Measurements from ENCODE around the gene NELFE. TPM values are rescaled to one million over a fixed set of nuclear protein-coding genes. Genes with fewer than 3 reads are reported as not detected.

Gene NELFE
- total RNA-seq, 1 experiment from 2014 or later: 91.4 TPM

GRCh38 chr6:31945154-31945506 is 13.6 kb downstream of the NELFE start:
- H3K4me1 Mint-ChIP-seq: peaks cover 10 to 15% of the 10 kb centered on the region in 2 experiments

More at GRCh38 chr6:31945154-31945506, 13.6 kb downstream of the NELFE start:
- no peak overlapping the region for H3T11ph ChIP-seq (ENCODE audit: low read length)
- Mint-ChIP-seq H3K27me3 (ENCODE audit: low read depth) (peaks cover 61% of the 10 kb centered on the region), H3K36me3 (ENCODE audit: insufficient read depth in 1 of 3, low read depth in 3 of 3) (peaks cover 0 to under 1% (median 0%) of the 10 kb centered on the region in 3 experiments; a peak in 2 of 7 replicates), H3K9me3 (no peaks in the 10 kb centered on the region), H3K27ac (peak overlapping the region in 1 of 3 experiments; percentile 15; a peak in 3 of 7 replicates), H3K4me3 (no peak overlapping the region)
- H2AK5ac ChIP-seq (ENCODE audit: insufficient read length, low read length): no peak overlapping the region
- WGBS (ENCODE audit: extremely low coverage, insufficient read length, low lambda C conversion rate): no CpG with 5 or more reads among the region's 9 CpGs
- H3K4me2 ChIP-seq (ENCODE audit: insufficient read depth, insufficient read length, low read length): no peak overlapping the region
- H2BK12ac ChIP-seq (ENCODE audit: insufficient read length, low read depth, low read length): no peak overlapping the region
- H3K23me2 ChIP-seq (ENCODE audit: insufficient read length, low read depth, low read length, poor library complexity, severe bottlenecking): no peaks in the 10 kb centered on the region
- H3K9me3 ChIP-seq (ENCODE audit: control insufficient read depth, low read depth, low read length): no peaks in the 10 kb centered on the region
- no peaks in the 10 kb centered on the region for H3K79me1 ChIP-seq (ENCODE audit: insufficient read depth, low read depth, low read length, poor library complexity, severe bottlenecking)
- DNase-seq: no peak
- H3K23ac ChIP-seq (ENCODE audit: insufficient read length, low read depth, low read length): no peak overlapping the region
- H2BK5ac ChIP-seq (ENCODE audit: insufficient read length, low read length): no peak overlapping the region
- H3K4me1 ChIP-seq (ENCODE audit: insufficient read depth, low read length): peaks cover under 1% of the 10 kb centered on the region; the same call in 1 of the 2 replicates
- H3K56ac ChIP-seq (ENCODE audit: insufficient read length, low read depth, low read length): no peak overlapping the region
- H2BK120ac ChIP-seq (ENCODE audit: low read depth, low read length, poor library complexity, severe bottlenecking): no peak overlapping the region
- no peak overlapping the region for H4K5ac ChIP-seq (ENCODE audit: insufficient read length, low read depth, low read length)
- no peak overlapping the region for H2BK20ac ChIP-seq (ENCODE audit: low read depth, low read length, poor library complexity, severe bottlenecking)
- H3K14ac ChIP-seq (ENCODE audit: insufficient read depth, low read length): no peak overlapping the region
- H3K79me2 ChIP-seq (ENCODE audit: insufficient read depth, low read length): no peaks in the 10 kb centered on the region
- H4K20me1 ChIP-seq (ENCODE audit: control insufficient read depth, insufficient read depth, insufficient read length): peaks cover 2% of the 10 kb centered on the region
- H3K4ac ChIP-seq (ENCODE audit: low read depth, low read length): no peak overlapping the region
- H3K27me3 ChIP-seq (ENCODE audit: insufficient read depth, low read length): no peaks in the 10 kb centered on the region
- H2BK15ac ChIP-seq (ENCODE audit: low read depth, low read length): no peak overlapping the region
- no peak overlapping the region for H3K18ac ChIP-seq (ENCODE audit: insufficient read length, low read depth, low read length)
- no peak overlapping the region for H3K9ac ChIP-seq (ENCODE audit: extremely low read depth, insufficient read length, low read length)
- no peak overlapping the region for H4K8ac ChIP-seq (replicated peaks; ENCODE audit: insufficient read length, low read depth, low read length)
- H4K91ac ChIP-seq (ENCODE audit: insufficient read length, low read depth, low read length): no peak overlapping the region
- H3K27ac ChIP-seq (ENCODE audit: insufficient read length, low read depth, low read length): no peak overlapping the region
- no peak overlapping the region for H2AFZ ChIP-seq (ENCODE audit: low read length)
- TF ChIP-seq, protein P1, sequence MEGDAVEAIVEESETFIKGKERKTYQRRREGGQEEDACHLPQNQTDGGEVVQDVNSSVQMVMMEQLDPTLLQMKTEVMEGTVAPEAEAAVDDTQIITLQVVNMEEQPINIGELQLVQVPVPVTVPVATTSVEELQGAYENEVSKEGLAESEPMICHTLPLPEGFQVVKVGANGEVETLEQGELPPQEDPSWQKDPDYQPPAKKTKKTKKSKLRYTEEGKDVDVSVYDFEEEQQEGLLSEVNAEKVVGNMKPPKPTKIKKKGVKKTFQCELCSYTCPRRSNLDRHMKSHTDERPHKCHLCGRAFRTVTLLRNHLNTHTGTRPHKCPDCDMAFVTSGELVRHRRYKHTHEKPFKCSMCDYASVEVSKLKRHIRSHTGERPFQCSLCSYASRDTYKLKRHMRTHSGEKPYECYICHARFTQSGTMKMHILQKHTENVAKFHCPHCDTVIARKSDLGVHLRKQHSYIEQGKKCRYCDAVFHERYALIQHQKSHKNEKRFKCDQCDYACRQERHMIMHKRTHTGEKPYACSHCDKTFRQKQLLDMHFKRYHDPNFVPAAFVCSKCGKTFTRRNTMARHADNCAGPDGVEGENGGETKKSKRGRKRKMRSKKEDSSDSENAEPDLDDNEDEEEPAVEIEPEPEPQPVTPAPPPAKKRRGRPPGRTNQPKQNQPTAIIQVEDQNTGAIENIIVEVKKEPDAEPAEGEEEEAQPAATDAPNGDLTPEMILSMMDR (conservative IDR thresholded peaks at IDR 0.05): no peak

All from H9 (cell line).